ENCODE measurements around the gene EFEMP2. TPM values are rescaled to one million over a fixed set of nuclear protein-coding genes. Genes with fewer than 3 reads are reported as not detected.
A peak's percentile ranks its signal among the peaks of the same experiment; 100 is the strongest.

The EFEMP2 gene
- total and polyA plus RNA-seq, 2 donors (not counting 3 experiments of a cell fraction or from before 2014, with no cell fraction given), result 81.7 to 207 TPM

DNA sequence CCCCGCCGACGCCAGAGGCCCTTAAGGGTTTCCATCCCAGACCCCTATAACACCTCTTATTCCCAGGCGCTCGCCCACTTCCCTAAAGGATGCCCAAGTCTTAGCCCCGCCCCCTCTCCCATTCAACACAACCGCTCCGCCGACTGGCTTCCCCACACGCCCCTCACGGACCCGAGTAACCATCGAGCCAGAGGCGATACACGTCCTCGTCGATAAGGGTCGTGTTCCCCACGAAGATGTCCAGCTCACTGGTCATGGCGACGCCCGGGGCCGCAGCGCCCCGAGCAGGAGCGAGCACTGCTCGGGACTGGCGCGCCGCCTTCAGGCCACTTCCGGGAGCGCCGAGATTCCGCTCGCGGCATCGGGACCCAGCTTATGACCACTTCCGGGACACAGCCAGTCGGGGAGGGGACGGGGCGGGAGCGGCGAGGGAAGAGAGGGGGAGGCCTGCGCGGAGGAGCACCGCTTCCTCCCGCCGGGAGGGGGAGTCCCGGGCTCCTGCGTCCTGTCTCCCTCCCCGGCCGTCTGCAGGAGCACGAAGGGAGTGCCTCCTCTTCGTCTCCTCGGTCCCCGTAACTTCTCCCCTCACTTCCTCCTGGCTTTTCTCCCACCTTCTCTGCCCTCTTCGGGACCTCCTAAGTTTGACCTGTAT, 15.7 kb upstream of the EFEMP2 start, which contains the start of gene FIBP:
Gene FIBP (minus strand): TSS at position 309 of the 652 bp plus-strand sequence. CDS start 53 bp downstream, at position 256.
- H3K9me3 ChIP-seq (replicated peaks; ENCODE audit: control insufficient read depth, insufficient read depth, low read length), result no peaks in the 10 kb centered on the region
- H3K27me3 ChIP-seq (ENCODE audit: control insufficient read depth in 2 of 2, insufficient read depth in 2 of 2, low read length in 2 of 2), result no peaks in the 10 kb centered on the region
- no peaks in the 10 kb centered on the region for H3K9me1 ChIP-seq (replicated peaks; ENCODE audit: control insufficient read depth, extremely low read depth, insufficient read depth, low read length)
- peak within 1 kb of the TSS; percentile 34 to 66 (median 64) for H3K4me3 ChIP-seq (replicated peaks in 1 of 3; ENCODE audit: insufficient read depth in 1 of 3, low read depth in 1 of 3, low read length in 3 of 3)
- H2AFZ ChIP-seq (ENCODE audit: low read depth, low read length), result peak within 1 kb of the TSS; percentile 40
- peak within 1 kb of the TSS; percentile 62 for H3K4me2 ChIP-seq (ENCODE audit: insufficient read depth, low read length)
- dilution Hi-C loops (cut with MboI; ENCODE audit: extremely low pct_ligation_motif_present, low sequenced_read_pairs), result no loop called here
- peak; percentile 98 for FAIRE-seq
- TF ChIP-seq FOS (IDR thresholded peaks at IDR 0.05; ENCODE audit: borderline replicate concordance, insufficient read depth, low read length) (no peak), JUN (IDR thresholded peaks at IDR 0.05; ENCODE audit: borderline replicate concordance, insufficient read depth, insufficient read length, low read depth) (no peak), GATA2 (IDR thresholded peaks at IDR 0.05; ENCODE audit: insufficient read depth, insufficient read length, low read depth, low read length) (no peak), EZH2 (IDR thresholded peaks at IDR 0.05; ENCODE audit: borderline replicate concordance, low read depth, low read length, severe bottlenecking) (no peak), MYC (IDR thresholded peaks at IDR 0.05; ENCODE audit: low read depth, low read length) (no peak), POLR2AphosphoS5 (IDR thresholded peaks at IDR 0.05; ENCODE audit: insufficient read depth, low read depth, low read length) (peak; percentile 99), POLR2A (IDR thresholded peaks at IDR 0.05; ENCODE audit: low read depth, low read length) (peak; percentile 99)
- TF ChIP-seq, protein P1, sequence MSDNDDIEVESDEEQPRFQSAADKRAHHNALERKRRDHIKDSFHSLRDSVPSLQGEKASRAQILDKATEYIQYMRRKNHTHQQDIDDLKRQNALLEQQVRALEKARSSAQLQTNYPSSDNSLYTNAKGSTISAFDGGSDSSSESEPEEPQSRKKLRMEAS (IDR thresholded peaks at IDR 0.05; ENCODE audit: insufficient read depth, insufficient read length), result no peak
- TF ChIP-seq, protein P2, sequence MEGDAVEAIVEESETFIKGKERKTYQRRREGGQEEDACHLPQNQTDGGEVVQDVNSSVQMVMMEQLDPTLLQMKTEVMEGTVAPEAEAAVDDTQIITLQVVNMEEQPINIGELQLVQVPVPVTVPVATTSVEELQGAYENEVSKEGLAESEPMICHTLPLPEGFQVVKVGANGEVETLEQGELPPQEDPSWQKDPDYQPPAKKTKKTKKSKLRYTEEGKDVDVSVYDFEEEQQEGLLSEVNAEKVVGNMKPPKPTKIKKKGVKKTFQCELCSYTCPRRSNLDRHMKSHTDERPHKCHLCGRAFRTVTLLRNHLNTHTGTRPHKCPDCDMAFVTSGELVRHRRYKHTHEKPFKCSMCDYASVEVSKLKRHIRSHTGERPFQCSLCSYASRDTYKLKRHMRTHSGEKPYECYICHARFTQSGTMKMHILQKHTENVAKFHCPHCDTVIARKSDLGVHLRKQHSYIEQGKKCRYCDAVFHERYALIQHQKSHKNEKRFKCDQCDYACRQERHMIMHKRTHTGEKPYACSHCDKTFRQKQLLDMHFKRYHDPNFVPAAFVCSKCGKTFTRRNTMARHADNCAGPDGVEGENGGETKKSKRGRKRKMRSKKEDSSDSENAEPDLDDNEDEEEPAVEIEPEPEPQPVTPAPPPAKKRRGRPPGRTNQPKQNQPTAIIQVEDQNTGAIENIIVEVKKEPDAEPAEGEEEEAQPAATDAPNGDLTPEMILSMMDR (IDR thresholded peaks at IDR 0.05; ENCODE audit: extremely low read depth in 1 of 2, insufficient read depth in 1 of 2, low read depth in 1 of 2, low read length in 2 of 2), result peak; percentile 80 to 91
- peak within 1 kb of the TSS; percentile 71 for H3K9ac ChIP-seq (replicated peaks; ENCODE audit: extremely low read depth, insufficient read depth, low read length)
- POLR2A ChIA-PET, result interaction anchor here (0.6 to 6.7 kb wide), 8 partner anchors 10 to 193 kb away, joined by 3 to 67 read pairs (median 4); partner anchors contain the start of genes CFL1, FOSL1 and MUS81
- intact Hi-C loops (cut with micrococcal nuclease), result loop anchor here (1.0 to 5.0 kb wide), 7 partner anchors 15 to 177 kb away; partner anchors contain the start of genes C11orf68, DRAP1, EFEMP2 and MUS81
- DNase-seq (ENCODE audit: low read depth, low spot score), result peak; percentile 97
- H3K79me2 ChIP-seq (ENCODE audit: control insufficient read depth, insufficient read depth, low read length), result peaks cover 37% of the 10 kb centered on the region
- CTCF ChIA-PET, result interaction anchor here (0.6 to 6.7 kb wide), 45 partner anchors 9 to 1116 kb away, joined by 3 to 75 read pairs (median 5); partner anchors contain the start of genes AP5B1, BANF1, C11orf68 and CFL1
- no peaks in the 10 kb centered on the region for H4K20me1 ChIP-seq (replicated peaks; ENCODE audit: control insufficient read depth, extremely low read depth, insufficient read depth, low read length)
- no TSS peak for BruUV-seq (replicated peaks)
- peaks cover 43% of the 10 kb centered on the region for H3K4me1 ChIP-seq (ENCODE audit: control insufficient read depth, extremely low read depth, insufficient read depth, low read length)
- H3K36me3 ChIP-seq (ENCODE audit: control insufficient read depth in 2 of 2, extremely low read depth in 1 of 2, insufficient read depth in 2 of 2, low read length in 2 of 2), result peaks cover 4 to 19% of the 10 kb centered on the region in 2 experiments
- H3K27ac ChIP-seq (ENCODE audit: insufficient read depth, low read depth, low read length), result peak within 1 kb of the TSS; percentile 99
